Calu3 (cell line): ENCODE data around the gene CTNNA2. TPM values are rescaled to one million over a fixed set of nuclear protein-coding genes. Genes with fewer than 3 reads are reported as not detected.

Experiments used
- BruUV-seq: library from RNA; stranded (reverse); fragments of 400-500 nt; replicated peaks from 2 replicates; lab custom pipeline; 2021; lab: Mats Ljungman, UMichigan
- CTCF ChIA-PET: fragments of 300-600 bp; sonication (Branson Sonifier 250); formaldehyde crosslinking; loops from one replicate; lab custom pipeline; 2022; ENCODE audit warnings: antibody characterized with exemption; lab: Charles Lee
- DNase-seq: peaks from one replicate; pipeline ENCODE4 v3.0.0; 2022
- H3K27ac Mint-ChIP-seq: one replicate; pipeline ENCODE4 v1.8.0; 2022; ENCODE audit warnings: mixed read lengths; ENCODE audit not compliant: unreplicated experiment
- H3K27me3 Mint-ChIP-seq: one replicate; pipeline ENCODE4 v1.8.0; 2022; ENCODE audit warnings: mixed read lengths; ENCODE audit not compliant: unreplicated experiment
- H3K36me3 Mint-ChIP-seq: one replicate; pipeline ENCODE4 v1.8.0; 2022; ENCODE audit warnings: mild to moderate bottlenecking, moderate library complexity, mixed read lengths; ENCODE audit not compliant: insufficient read depth, unreplicated experiment
- H3K4me1 Mint-ChIP-seq: one replicate; pipeline ENCODE4 v1.8.0; 2022; ENCODE audit warnings: mild to moderate bottlenecking, low read depth, mixed read lengths; ENCODE audit not compliant: unreplicated experiment
- H3K4me3 Mint-ChIP-seq: one replicate; pipeline ENCODE4 v1.8.0; 2022; ENCODE audit warnings: mild to moderate bottlenecking, low read depth, moderate library complexity, mixed read lengths; ENCODE audit not compliant: unreplicated experiment
- H3K9me3 Mint-ChIP-seq: one replicate; pipeline ENCODE4 v1.8.0; 2022; ENCODE audit warnings: low read depth, mixed read lengths; ENCODE audit not compliant: unreplicated experiment
- intact Hi-C: fragments of 100-400 bp; cut with micrococcal nuclease; formaldehyde crosslinking; loops from one replicate; pipeline ENCODE4 v1.10.0; 2022; ENCODE audit not compliant: unreplicated experiment
- total RNA-seq: library from RNA; stranded (reverse); gene quantifications from 2 replicates; pipeline ENCODE4 v1.2.3, GENCODE V29; 2022
- TF ChIP-seq, protein P1 (sequence below): fragments of 200-600 bp; IDR thresholded peaks from one replicate; pipeline ENCODE4 v1.8.0; 2022; ENCODE audit warnings: antibody characterized with exemption; ENCODE audit not compliant: unreplicated experiment

Gene CTNNA2
- total RNA-seq, 1 experiment from 2014 or later = not detected

DNA sequence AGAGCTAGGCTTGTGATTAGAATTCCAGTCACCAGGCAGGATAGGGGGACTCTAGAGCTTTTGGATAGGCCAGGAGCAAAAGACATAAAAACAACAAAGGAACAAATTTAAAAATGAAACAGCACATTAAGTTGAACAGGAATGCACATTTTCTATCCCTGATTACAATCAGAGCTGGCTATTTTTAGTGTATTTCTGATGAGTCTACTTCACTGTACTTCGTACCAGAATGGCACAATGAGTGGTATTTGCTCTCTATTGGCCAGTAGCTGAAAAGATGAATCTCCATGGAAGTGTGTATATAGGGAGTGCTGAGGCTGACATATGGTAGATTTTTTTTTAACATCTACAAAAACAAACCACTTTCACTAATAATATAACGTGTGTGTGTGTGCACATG is 825.9 kb downstream of the CTNNA2 start:
- BruUV-seq = no TSS peak
- TF ChIP-seq, protein P1, sequence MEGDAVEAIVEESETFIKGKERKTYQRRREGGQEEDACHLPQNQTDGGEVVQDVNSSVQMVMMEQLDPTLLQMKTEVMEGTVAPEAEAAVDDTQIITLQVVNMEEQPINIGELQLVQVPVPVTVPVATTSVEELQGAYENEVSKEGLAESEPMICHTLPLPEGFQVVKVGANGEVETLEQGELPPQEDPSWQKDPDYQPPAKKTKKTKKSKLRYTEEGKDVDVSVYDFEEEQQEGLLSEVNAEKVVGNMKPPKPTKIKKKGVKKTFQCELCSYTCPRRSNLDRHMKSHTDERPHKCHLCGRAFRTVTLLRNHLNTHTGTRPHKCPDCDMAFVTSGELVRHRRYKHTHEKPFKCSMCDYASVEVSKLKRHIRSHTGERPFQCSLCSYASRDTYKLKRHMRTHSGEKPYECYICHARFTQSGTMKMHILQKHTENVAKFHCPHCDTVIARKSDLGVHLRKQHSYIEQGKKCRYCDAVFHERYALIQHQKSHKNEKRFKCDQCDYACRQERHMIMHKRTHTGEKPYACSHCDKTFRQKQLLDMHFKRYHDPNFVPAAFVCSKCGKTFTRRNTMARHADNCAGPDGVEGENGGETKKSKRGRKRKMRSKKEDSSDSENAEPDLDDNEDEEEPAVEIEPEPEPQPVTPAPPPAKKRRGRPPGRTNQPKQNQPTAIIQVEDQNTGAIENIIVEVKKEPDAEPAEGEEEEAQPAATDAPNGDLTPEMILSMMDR = no peak
- CTCF ChIA-PET = no interaction called here
- Mint-ChIP-seq H3K9me3 (peaks cover 6% of the 10 kb centered on the region), H3K4me1 (no peaks in the 10 kb centered on the region), H3K36me3 (no peaks in the 10 kb centered on the region), H3K4me3 (no peak overlapping the region), H3K27ac (no peak overlapping the region), H3K27me3 (no peaks in the 10 kb centered on the region)
- intact Hi-C loops = no loop called here
- DNase-seq = no peak

DNA sequence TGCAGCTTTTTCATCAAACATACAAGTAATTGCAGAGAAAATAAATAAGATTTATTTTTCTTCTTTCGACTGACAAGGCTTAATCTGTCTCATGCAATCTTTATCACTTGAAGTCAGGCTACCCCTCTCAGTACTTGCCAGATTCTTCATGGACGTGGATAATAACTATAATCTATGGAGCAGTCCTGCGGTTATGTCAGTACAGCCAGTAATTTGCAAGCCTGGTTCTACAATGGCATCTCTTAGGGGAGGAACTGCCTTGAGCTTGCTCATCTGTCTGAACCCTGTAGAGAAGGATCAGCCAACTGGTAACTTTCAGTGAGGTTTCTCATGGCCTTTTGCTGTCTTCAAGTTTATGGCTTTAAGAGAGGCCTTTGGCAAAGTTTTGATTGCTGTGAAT is 827.2 kb downstream of the CTNNA2 start:
- no peaks in the 10 kb centered on the region for H3K4me1 Mint-ChIP-seq

DNA sequence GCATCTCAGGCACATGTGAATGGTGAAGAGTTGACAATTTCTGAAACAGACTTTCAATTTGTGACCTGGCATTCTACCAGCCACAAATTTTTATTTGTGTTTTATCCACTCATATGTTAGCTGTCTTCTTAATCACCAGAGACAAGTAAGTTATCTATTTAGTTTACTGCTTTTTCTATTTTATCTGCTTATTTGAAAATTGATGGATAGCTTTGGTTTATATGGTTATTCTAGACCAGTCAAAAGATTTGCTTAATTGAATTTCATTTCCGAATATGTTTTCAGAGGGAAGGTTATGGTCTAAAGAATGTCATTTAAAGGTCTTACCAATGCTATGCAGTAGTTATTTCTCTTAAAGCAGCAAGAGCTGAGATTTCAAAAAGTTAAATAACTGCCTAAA is 835.2 kb downstream of the CTNNA2 start:
- CTCF ChIA-PET = no interaction called here
- TF ChIP-seq, protein P1 = no peak
- Mint-ChIP-seq H3K4me1 (no peaks in the 10 kb centered on the region), H3K4me3 (no peak overlapping the region), H3K27me3 (no peaks in the 10 kb centered on the region), H3K27ac (no peak overlapping the region), H3K36me3 (no peaks in the 10 kb centered on the region), H3K9me3 (peaks cover 23% of the 10 kb centered on the region)
- intact Hi-C loops = no loop called here
- BruUV-seq = no TSS peak
- DNase-seq = no peak

More for the DNA sequence above, 827.2 kb downstream of the CTNNA2 start:
- H3K36me3 Mint-ChIP-seq = no peaks in the 10 kb centered on the region
- no peak overlapping the region for H3K4me3 Mint-ChIP-seq
- DNase-seq = no peak
- intact Hi-C loops = no loop called here
- BruUV-seq = no TSS peak
- CTCF ChIA-PET = no interaction called here
- H3K27me3 Mint-ChIP-seq = no peaks in the 10 kb centered on the region
- TF ChIP-seq, protein P1 = no peak
- no peak overlapping the region for H3K27ac Mint-ChIP-seq
- peaks cover 15% of the 10 kb centered on the region for H3K9me3 Mint-ChIP-seq

DNA sequence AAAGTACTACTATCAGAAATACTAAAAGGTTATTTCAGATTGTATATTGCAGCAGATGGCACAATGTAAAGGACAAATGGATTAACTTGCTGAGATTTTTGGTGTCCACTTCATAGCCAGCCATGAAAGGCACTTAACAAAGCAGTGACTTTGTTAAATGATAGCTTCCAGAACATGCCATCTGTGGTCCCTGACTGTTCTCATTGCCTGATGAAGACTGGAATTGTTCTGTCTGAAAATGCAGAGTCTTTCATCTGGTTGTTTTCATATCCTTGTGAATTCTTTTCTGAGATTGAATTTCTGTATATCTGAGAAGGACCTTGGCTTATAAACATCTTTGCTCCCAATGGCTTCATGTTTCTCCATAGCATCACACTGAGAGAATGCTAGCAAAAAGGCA is 836.1 kb downstream of the CTNNA2 start:
- Mint-ChIP-seq H3K4me1 (no peaks in the 10 kb centered on the region), H3K36me3 (no peaks in the 10 kb centered on the region), H3K27me3 (no peaks in the 10 kb centered on the region), H3K27ac (no peak overlapping the region), H3K9me3 (peaks cover 21% of the 10 kb centered on the region), H3K4me3 (no peak overlapping the region)
- CTCF ChIA-PET = no interaction called here
- intact Hi-C loops = no loop called here
- no TSS peak for BruUV-seq
- DNase-seq = no peak
- TF ChIP-seq, protein P1 = no peak

DNA sequence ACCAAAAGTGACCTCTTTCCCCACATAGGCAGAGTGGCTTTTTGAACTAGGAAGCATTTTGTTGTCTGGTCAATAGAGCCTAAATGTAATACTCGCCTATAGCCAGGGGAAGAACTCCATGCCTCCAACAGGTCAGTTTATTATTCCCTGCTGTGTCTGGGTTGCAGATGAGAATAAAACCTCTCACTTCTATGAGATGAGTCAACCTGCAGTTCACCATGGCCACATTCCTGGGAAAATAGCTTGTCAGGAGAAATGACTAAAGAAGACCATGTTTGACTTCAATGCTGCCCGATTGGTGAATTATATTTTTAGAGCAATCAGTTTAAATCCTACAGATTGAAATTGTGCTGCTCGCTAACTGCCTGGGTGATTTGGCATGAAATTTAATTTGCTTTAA is 838.4 kb downstream of the CTNNA2 start:
- no peak overlapping the region for H3K27ac Mint-ChIP-seq
- intact Hi-C loops = no loop called here
- TF ChIP-seq, protein P1 = no peak
- BruUV-seq = no TSS peak
- CTCF ChIA-PET = no interaction called here
- H3K36me3 Mint-ChIP-seq = no peaks in the 10 kb centered on the region
- no peak for DNase-seq
- peaks cover 11% of the 10 kb centered on the region for H3K9me3 Mint-ChIP-seq
- H3K4me3 Mint-ChIP-seq = no peak overlapping the region
- H3K27me3 Mint-ChIP-seq = no peaks in the 10 kb centered on the region
- H3K4me1 Mint-ChIP-seq = no peaks in the 10 kb centered on the region
